ENCODE measurements around the gene AMIGO3. TPM values are rescaled to one million over a fixed set of nuclear protein-coding genes. Genes with fewer than 3 reads are reported as not detected.

Gene AMIGO3
- total RNA-seq, 3 donors from 2014 or later (not counting 1 experiment from before 2014, with no cell fraction given), result 1.3 to 1.9 TPM; not detected in 1

DNA sequence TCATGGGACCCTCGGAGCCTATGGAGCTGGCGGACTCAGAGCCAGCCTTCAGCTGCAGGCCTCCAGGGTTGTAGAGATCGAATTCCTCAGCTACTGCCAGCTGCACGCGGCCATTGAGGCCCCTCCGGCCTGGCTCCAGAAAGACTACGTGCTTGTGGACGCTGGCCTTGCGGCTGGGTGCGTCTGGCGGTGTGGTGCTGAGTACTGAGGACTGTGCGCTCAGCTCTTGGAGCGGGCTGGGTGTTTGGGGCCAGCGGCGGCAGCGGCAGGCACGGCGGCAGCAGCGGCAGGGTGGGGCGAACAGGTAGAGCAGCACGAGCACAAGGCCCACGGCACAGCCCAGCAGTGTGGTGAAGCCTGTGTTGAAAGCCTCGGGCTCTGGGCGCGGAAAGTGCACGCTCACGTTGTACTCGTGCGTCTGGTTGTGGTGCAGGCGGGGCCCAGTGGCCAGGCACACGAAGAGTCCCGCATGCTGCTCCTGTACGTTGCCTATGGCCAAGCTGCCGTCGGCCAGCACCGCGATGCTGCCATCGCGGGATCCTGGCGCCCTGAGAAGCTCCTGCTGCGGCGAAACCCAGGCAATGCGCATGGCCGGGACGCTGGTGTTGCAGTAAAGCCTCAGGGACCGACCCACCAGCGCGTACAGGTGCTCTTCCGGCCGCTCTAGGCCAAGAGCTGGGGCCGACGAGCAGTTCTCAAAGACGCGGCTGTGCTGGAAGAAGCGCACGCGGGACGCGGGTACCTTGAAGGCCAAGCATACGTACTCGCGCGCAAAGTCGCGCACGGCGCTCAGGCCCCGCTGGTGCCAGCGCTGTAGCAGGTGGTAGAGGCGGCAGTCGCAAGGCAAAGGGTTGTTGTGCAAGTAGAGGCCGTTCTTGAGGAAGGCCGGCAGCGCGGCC, 1.3 kb downstream of the AMIGO3 start:
- H3K4me1 Mint-ChIP-seq, result peaks cover 25 to 41% of the 10 kb centered on the region in 2 donors
- 85% methylated on average over 75 of the region's 75 CpGs for WGBS (ENCODE audit: insufficient coverage)
- peak in 1 of 2 donors; percentile 29 for DNase-seq
- H3K27ac ChIP-seq (ENCODE audit: low read length), result no peak overlapping the region
- H3K9me3 ChIP-seq (ENCODE audit: control insufficient read depth, insufficient read depth, low read length), result no peaks in the 10 kb centered on the region
- H3K36me3 Mint-ChIP-seq, result no peaks in the 10 kb centered on the region
- intact Hi-C loops (cut with micrococcal nuclease), result loop anchor here (2.0 kb wide), 1 partner anchor 29 kb away; the partner anchor contains the start of genes MST1 and RNF123
- H3K27me3 Mint-ChIP-seq (ENCODE audit: low read depth in 2 of 2), result no peaks in the 10 kb centered on the region
- H3K4me3 Mint-ChIP-seq, result peak overlapping the region; percentile 93
- TF ChIP-seq, protein P1, sequence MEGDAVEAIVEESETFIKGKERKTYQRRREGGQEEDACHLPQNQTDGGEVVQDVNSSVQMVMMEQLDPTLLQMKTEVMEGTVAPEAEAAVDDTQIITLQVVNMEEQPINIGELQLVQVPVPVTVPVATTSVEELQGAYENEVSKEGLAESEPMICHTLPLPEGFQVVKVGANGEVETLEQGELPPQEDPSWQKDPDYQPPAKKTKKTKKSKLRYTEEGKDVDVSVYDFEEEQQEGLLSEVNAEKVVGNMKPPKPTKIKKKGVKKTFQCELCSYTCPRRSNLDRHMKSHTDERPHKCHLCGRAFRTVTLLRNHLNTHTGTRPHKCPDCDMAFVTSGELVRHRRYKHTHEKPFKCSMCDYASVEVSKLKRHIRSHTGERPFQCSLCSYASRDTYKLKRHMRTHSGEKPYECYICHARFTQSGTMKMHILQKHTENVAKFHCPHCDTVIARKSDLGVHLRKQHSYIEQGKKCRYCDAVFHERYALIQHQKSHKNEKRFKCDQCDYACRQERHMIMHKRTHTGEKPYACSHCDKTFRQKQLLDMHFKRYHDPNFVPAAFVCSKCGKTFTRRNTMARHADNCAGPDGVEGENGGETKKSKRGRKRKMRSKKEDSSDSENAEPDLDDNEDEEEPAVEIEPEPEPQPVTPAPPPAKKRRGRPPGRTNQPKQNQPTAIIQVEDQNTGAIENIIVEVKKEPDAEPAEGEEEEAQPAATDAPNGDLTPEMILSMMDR (IDR thresholded peaks at IDR 0.05), result no peak
- H3K27me3 ChIP-seq (ENCODE audit: control insufficient read depth, insufficient read depth, low read length), result no peaks in the 10 kb centered on the region
- no peak for ATAC-seq
- H3K9me3 Mint-ChIP-seq, result no peaks in the 10 kb centered on the region
- peak overlapping the region; percentile 87 to 93 for H3K27ac Mint-ChIP-seq
- H3K4me3 ChIP-seq (ENCODE audit: low read length), result no peak overlapping the region
- H3K36me3 ChIP-seq (ENCODE audit: control insufficient read depth, insufficient read depth, low read length), result peaks cover 10% of the 10 kb centered on the region
- H3K4me1 ChIP-seq (ENCODE audit: control insufficient read depth, insufficient read depth, low read length), result peaks cover 40% of the 10 kb centered on the region

DNA sequence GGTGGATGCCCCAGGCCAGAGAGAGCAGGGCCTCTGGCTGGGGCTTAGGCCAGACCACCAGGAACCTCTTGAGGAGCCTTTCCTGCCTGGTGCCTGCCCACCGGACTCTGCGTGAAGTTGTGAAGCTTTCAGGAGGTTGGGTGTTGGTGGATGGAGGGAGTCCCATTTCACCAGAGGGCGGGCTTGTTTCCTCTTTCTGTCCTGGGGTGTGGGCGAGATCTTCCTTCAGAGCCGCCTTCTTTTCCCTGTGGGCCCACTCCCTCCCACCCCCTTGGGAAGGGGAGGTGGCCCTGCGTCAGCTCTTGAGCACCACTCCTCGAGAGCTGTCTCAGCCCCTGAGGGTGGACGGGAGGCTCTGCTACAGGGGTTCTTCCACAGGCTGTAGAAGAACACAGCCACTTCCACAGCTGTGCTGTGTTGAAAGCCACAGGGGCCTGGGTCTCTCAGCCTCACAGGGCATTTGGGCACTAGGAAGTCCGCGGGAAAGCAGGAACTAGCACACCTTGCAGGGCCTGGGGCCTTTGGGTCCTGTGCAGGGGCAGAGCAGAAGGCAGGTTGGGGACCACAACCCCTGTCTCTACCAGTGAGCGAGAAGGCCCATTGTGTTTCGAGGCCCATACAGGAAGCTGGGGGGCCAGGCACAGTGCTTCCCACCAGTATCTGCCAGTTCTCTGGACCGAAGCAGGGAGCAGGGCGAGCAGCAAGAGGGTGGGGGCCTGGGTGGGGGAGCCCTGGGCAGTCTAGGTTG, 2.1 kb downstream of the AMIGO3 start:
- intact Hi-C loops (cut with micrococcal nuclease), result no loop called here
- peaks cover 40% of the 10 kb centered on the region for H3K4me1 ChIP-seq (ENCODE audit: control insufficient read depth, insufficient read depth, low read length)
- 88% methylated on average over 14 of the region's 14 CpGs for WGBS (ENCODE audit: insufficient coverage)
- Mint-ChIP-seq H3K36me3 (no peaks in the 10 kb centered on the region), H3K4me3 (peak overlapping the region; percentile 49), H3K27ac (no peak overlapping the region), H3K9me3 (no peaks in the 10 kb centered on the region), H3K27me3 (ENCODE audit: low read depth in 2 of 2) (no peaks in the 10 kb centered on the region), H3K4me1 (peaks cover 17 to 41% of the 10 kb centered on the region in 2 donors)
- TF ChIP-seq, protein P1 (IDR thresholded peaks at IDR 0.05), result no peak
- DNase-seq (no peak), ATAC-seq (no peak)
- H3K4me3 ChIP-seq (ENCODE audit: low read length), result no peak overlapping the region
- no peaks in the 10 kb centered on the region for H3K9me3 ChIP-seq (ENCODE audit: control insufficient read depth, insufficient read depth, low read length)
- no peak overlapping the region for H3K27ac ChIP-seq (ENCODE audit: low read length)
- peaks cover 8% of the 10 kb centered on the region for H3K36me3 ChIP-seq (ENCODE audit: control insufficient read depth, insufficient read depth, low read length)
- H3K27me3 ChIP-seq (ENCODE audit: control insufficient read depth, insufficient read depth, low read length), result no peaks in the 10 kb centered on the region

DNA sequence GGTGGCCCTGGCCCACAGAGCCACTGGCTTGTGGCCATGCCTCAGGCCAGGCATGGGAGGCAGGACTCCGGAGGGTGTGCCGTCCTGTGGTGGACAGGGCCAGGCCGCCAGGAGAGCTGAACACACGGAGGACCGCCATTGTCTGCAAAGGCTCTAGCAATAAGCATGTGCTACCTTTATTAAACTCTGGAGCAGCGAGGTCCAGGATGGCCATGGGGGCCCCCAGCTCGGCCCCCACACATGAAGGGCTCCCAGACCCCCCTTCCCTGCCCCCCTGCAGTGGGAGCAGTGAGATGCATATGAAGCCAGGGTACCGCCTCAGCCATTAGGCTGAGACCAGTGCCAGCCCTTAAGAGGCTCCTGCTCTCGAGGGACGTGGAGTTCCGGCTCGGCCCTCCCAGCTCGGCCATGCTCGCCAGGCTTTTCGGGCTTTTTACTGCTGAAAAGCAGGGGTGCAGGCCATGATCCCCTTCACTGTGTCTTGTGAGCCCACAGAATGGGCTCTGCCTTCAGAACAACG, 2.7 kb downstream of the AMIGO3 start:
- Mint-ChIP-seq H3K27ac (no peak overlapping the region), H3K27me3 (ENCODE audit: low read depth in 2 of 2) (no peaks in the 10 kb centered on the region), H3K4me1 (peaks cover 23 to 46% of the 10 kb centered on the region in 2 donors), H3K36me3 (no peaks in the 10 kb centered on the region), H3K4me3 (no peak overlapping the region), H3K9me3 (no peaks in the 10 kb centered on the region)
- Histone ChIP-seq H3K4me3 (ENCODE audit: low read length) (no peak overlapping the region), H3K36me3 (ENCODE audit: control insufficient read depth, insufficient read depth, low read length) (peaks cover 4% of the 10 kb centered on the region), H3K9me3 (ENCODE audit: control insufficient read depth, insufficient read depth, low read length) (no peaks in the 10 kb centered on the region), H3K4me1 (ENCODE audit: control insufficient read depth, insufficient read depth, low read length) (peaks cover 42% of the 10 kb centered on the region), H3K27ac (ENCODE audit: low read length) (no peak overlapping the region), H3K27me3 (ENCODE audit: control insufficient read depth, insufficient read depth, low read length) (no peaks in the 10 kb centered on the region)
- WGBS (ENCODE audit: insufficient coverage), result 97% methylated on average over 16 of the region's 16 CpGs
- TF ChIP-seq, protein P1 (IDR thresholded peaks at IDR 0.05), result no peak
- intact Hi-C loops (cut with micrococcal nuclease), result no loop called here
- ATAC-seq (no peak), DNase-seq (no peak)
